Breast epithelium (tissue), 4 donors: ENCODE data around the gene PDK4. TPM values are rescaled to one million over a fixed set of nuclear protein-coding genes. Genes with fewer than 3 reads are reported as not detected.

Experiments used
- DNase-seq, 2 donors: peaks; one replicate each; pipeline ENCODE4 v3.0.0-alpha.2; 2019; ENCODE audit warnings: low spot score in 2 of 2
- H3K27ac ChIP-seq, 2 donors: fragments of 200-600 bp; sonication (generic) in 1 of 2; one replicate each; pipeline ENCODE4 v1.5.1; 2016 to 2019; ENCODE audit warnings: mild to moderate bottlenecking in 1 of 2
- H3K27me3 ChIP-seq, 2 donors: fragments of 200-600 bp; sonication (generic) in 1 of 2; one replicate each; pipeline versions ENCODE4 v1.5.1 to v1.6.0; 2017 to 2019; ENCODE audit warnings: control low read depth in 1 of 2, mild to moderate bottlenecking in 1 of 2
- H3K36me3 ChIP-seq: fragments of 200-600 bp; one replicate; pipeline ENCODE4 v1.5.1; 2019
- H3K4me1 ChIP-seq, 2 donors: fragments of 200-600 bp; sonication (generic); one replicate each; pipeline ENCODE4 v1.5.1; 2016 to 2019; ENCODE audit warnings: control low read depth in 1 of 2
- H3K4me3 ChIP-seq, 3 donors: fragments of 200-600 bp; sonication (generic); 1 replicate in 2 of 3; 2 replicates in 1 of 3; pipeline ENCODE4 v1.5.1; 2016 to 2019; ENCODE audit warnings: mild to moderate bottlenecking in 3 of 3, moderate library complexity in 2 of 3
- H3K9me3 ChIP-seq, 2 donors: fragments of 200-600 bp; sonication (generic) in 1 of 2; one replicate each; pipeline ENCODE4 v1.5.1; 2016 to 2019; ENCODE audit warnings: control low read depth in 1 of 2
- POLR2A ChIP-seq: fragments of 450-650 bp; IDR thresholded peaks from one replicate; pipeline ENCODE4 v1.6.1; 2016; ENCODE audit warnings: antibody characterized with exemption, mild to moderate bottlenecking, moderate library complexity
- POLR2AphosphoS5 ChIP-seq, 3 donors: sonication (generic); formaldehyde crosslinking; IDR thresholded peaks; one replicate each; pipeline ENCODE4 v1.6.1; 2017; ENCODE audit warnings: antibody characterized with exemption in 3 of 3
- intact Hi-C: fragments of 100-400 bp; cut with DNase I; formaldehyde crosslinking; loops from one replicate; pipeline ENCODE4 v1.15.1; 2023; ENCODE audit warnings: low total_unique reads
- total RNA-seq, 3 donors: library from RNA; depleted of rRNA; stranded (reverse); fragments of >200 nt; gene quantifications; one replicate each; pipeline ENCODE4 v1.1.0, GENCODE V29; 2016
- TF ChIP-seq, protein P1 (sequence below), 3 donors: fragments of 450-650 bp; IDR thresholded peaks; one replicate each; pipeline ENCODE4 v1.5.1; 2016 to 2017; ENCODE audit warnings: antibody characterized with exemption in 3 of 3, mild to moderate bottlenecking in 3 of 3, moderate library complexity in 3 of 3

Gene PDK4
- total RNA-seq, result 100 to 1,000 TPM; 507 to 797 (median 729) TPM

DNA sequence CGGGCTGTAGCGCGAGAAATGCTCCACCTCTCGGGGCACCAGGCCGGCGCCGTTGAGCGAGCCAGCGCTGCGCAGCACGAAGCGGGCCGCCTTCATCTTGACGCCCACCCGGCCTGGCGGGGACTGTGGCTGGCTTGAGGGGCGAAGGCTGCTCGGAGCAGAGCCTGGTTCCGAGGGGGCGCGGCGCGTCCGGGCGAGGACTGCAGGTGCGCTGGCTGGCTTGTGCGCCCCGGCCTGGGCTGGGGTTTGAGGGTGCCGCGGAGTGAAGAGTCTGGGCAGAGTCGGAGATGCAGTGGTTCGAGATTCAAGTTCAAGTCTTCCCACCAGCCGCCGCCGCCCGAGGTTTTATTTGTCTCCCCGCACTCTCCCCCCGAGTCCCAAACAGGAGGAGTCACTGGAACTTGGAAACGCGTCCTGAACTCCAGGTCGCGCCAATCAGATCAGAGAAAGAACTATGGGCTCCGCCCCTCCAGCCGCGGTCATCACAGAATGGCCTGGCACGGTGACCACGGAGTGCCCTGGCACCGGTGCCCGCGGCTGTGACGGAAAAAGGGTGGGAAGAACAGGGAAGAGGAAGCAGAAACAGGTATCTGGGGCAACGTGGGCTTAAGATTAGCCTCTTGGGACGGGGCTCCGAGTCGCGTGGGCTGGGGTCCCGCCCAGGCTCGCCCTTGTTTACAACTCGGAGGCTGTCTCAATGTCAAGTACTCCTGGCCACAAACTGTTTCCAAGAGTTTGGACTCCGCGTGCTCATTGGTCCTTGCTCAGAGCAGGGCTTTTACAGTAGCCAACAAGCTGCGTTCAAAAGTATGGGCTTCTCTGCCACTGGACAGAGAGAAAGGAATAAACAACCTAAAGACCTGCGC lies at the start of gene PDK4:
Gene PDK4, minus strand, starts transcription at position 319 of the 866 bp plus-strand sequence. Its CDS starts 223 bp downstream, at position 96.
- peaks cover 12% of the 10 kb centered on the region for H3K36me3 ChIP-seq
- no peaks in the 10 kb centered on the region for H3K9me3 ChIP-seq
- TF ChIP-seq POLR2AphosphoS5 (IDR thresholded peaks at IDR 0.05) (peak; percentile 84 to 96 (median 85)), POLR2A (peak; percentile 79)
- TF ChIP-seq, protein P1, sequence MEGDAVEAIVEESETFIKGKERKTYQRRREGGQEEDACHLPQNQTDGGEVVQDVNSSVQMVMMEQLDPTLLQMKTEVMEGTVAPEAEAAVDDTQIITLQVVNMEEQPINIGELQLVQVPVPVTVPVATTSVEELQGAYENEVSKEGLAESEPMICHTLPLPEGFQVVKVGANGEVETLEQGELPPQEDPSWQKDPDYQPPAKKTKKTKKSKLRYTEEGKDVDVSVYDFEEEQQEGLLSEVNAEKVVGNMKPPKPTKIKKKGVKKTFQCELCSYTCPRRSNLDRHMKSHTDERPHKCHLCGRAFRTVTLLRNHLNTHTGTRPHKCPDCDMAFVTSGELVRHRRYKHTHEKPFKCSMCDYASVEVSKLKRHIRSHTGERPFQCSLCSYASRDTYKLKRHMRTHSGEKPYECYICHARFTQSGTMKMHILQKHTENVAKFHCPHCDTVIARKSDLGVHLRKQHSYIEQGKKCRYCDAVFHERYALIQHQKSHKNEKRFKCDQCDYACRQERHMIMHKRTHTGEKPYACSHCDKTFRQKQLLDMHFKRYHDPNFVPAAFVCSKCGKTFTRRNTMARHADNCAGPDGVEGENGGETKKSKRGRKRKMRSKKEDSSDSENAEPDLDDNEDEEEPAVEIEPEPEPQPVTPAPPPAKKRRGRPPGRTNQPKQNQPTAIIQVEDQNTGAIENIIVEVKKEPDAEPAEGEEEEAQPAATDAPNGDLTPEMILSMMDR (IDR thresholded peaks at IDR 0.05), result peak in 1 of 3 donors; percentile 19
- intact Hi-C loops, result loop anchor here (5.0 kb wide), 1 partner anchor 44 kb away; no protein-coding TSS in a partner anchor
- DNase-seq, result peak; percentile 97 to 98
- H3K4me1 ChIP-seq, result peaks cover 0 to 7% of the 10 kb centered on the region in 2 donors
- no peaks in the 10 kb centered on the region for H3K27me3 ChIP-seq
- peak within 1 kb of the TSS; percentile 82 to 88 (median 87) for H3K4me3 ChIP-seq
- H3K27ac ChIP-seq, result peak within 1 kb of the TSS; percentile 95 to 96

DNA sequence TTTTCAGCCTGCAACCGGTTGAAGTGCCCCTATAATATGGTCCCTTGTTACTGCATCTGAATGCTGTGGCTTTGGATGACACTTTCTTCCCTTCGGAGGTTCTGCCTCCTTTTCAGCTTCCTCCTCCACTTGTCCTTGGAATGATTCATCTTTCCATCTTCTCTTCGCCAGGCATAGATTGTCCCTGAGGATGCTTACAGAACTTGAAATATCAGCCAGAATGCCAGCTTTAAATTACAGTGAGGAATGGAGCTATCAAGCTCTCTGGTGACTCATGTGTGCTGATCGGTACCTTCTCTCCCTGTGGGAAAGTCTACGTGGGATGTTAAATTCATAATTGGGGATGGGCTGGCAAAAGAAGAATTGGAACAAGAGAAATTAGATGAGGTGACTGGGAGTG lies 45.9 kb upstream of the PDK4 start:
- intact Hi-C loops, result no loop called here
- Histone ChIP-seq H3K27me3 (no peaks in the 10 kb centered on the region), H3K36me3 (no peaks in the 10 kb centered on the region), H3K4me3 (no peak overlapping the region), H3K4me1 (no peaks in the 10 kb centered on the region), H3K27ac (no peak overlapping the region), H3K9me3 (no peaks in the 10 kb centered on the region)
- TF ChIP-seq POLR2AphosphoS5 (IDR thresholded peaks at IDR 0.05), result no peak
- DNase-seq, result no peak

DNA sequence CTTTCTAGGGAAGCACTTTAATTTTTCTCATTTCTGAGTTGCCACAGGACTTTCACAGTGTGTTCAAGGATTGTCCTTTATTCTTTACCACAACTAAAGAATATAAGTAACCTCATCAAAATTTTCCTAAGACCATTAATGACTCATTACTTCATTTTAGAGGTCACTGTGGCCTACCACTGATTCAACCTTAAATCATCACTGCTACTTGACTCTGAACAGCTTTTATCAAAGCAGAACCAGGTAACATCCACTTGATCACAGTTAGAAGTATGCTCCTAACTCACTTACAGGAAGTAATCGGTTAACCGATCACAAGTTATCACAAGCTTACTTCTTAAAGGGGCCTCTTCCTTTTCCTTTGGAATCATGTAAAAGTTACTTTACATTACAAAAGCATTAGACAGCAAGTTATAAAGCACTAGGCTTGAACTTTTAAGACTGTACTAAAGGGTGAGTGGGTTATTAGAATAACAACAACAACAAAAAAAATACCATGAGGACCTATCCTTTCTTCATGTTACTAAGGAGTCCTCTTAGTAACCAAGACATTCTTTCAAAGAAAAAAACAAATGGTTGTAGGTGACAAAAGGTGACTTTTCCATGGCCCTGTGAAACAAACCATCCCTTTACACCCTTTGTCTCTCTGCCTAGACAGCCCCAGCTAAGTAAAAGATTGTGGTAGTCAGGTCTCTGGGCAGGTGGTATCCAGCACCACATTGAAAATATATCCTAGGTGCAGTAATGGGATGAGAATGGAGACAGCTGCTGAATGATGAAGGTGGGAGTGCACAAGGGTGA lies 40.0 kb upstream of the PDK4 start:
- intact Hi-C loops, result no loop called here
- H3K27ac ChIP-seq, result no peak overlapping the region
- DNase-seq, result no peak
- H3K4me1 ChIP-seq, result no peaks in the 10 kb centered on the region
- no peaks in the 10 kb centered on the region for H3K9me3 ChIP-seq
- TF ChIP-seq POLR2AphosphoS5 (IDR thresholded peaks at IDR 0.05) (no peak), POLR2A (no peak)
- TF ChIP-seq, protein P1 (IDR thresholded peaks at IDR 0.05), result no peak
- H3K4me3 ChIP-seq, result no peak overlapping the region
- no peaks in the 10 kb centered on the region for H3K27me3 ChIP-seq
- H3K36me3 ChIP-seq, result no peaks in the 10 kb centered on the region

DNA sequence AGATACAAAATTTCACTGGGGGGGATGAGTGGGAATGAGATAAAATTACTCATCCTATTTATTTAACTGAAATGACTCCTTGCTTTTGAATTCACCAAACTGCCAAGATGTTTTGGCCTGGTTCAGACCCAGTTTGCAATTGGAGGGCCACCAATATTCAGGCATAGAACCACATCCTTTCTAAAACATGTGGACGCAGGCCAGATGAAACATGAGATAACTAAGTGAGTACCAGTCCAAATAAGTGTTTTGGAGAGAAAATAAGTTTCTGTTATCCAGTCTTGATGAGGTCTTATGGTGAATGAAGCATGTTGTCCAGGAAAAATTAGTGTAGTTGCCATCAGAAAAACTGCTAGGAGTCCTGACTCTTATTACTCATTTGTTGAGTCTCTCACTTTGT lies 36.3 kb upstream of the PDK4 start:
- peak overlapping the region in 1 of 2 donors; percentile 31 for H3K27ac ChIP-seq
- H3K27me3 ChIP-seq, result no peaks in the 10 kb centered on the region
- TF ChIP-seq POLR2AphosphoS5 (IDR thresholded peaks at IDR 0.05) (no peak), POLR2A (no peak)
- TF ChIP-seq, protein P1 (IDR thresholded peaks at IDR 0.05), result no peak
- no peaks in the 10 kb centered on the region for H3K36me3 ChIP-seq
- H3K9me3 ChIP-seq, result no peaks in the 10 kb centered on the region
- intact Hi-C loops, result no loop called here
- no peaks in the 10 kb centered on the region for H3K4me1 ChIP-seq
- DNase-seq, result no peak
- H3K4me3 ChIP-seq, result no peak overlapping the region

DNA sequence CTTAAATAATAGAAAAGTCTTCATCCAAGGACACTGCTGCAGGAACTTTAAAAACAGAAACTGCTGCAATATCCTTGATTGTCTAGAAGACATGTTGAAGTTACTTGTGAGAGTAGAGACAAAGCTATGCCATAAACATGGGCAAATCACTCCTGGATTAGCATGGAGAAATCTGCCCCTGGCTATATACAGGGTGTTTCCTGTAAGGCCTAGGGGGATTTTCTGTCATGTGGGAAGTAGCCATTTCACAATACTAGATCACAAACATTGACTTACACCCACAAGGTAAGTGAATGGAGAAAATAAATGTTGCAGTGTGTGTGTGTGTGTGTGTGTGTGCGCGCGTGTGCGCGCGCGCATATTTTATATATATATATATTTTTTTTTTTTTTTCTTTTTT lies 35.2 kb upstream of the PDK4 start:
- TF ChIP-seq POLR2AphosphoS5 (IDR thresholded peaks at IDR 0.05), result no peak
- intact Hi-C loops, result no loop called here
- no peaks in the 10 kb centered on the region for H3K4me1 ChIP-seq
- no peaks in the 10 kb centered on the region for H3K9me3 ChIP-seq
- H3K36me3 ChIP-seq, result no peaks in the 10 kb centered on the region
- H3K27me3 ChIP-seq, result no peaks in the 10 kb centered on the region
- H3K4me3 ChIP-seq, result no peak overlapping the region
- H3K27ac ChIP-seq, result no peak overlapping the region
- DNase-seq, result no peak
